ENCODE measurements around the gene MAIP1. TPM values are rescaled to one million over a fixed set of nuclear protein-coding genes. Genes with fewer than 3 reads are reported as not detected.

MAIP1 gene
- total and polyA plus RNA-seq, 11 donors = 9.4 to 38.5 (median 22.8) TPM

- no peaks in the 10 kb centered on the region for H3K36me3 ChIP-seq
- H3K4me1 ChIP-seq = peaks cover 0 to 11% (median 0%) of the 10 kb centered on the region in 12 donors
- ATAC-seq (peak; percentile 23 to 81 (median 61)), DNase-seq (no peak)
- 46 to 74% (median 67%) methylated on average over 3 of the region's 3 CpGs for whole genome bisulfite sequencing, 4 donors
- H3K9me3 ChIP-seq = no peaks in the 10 kb centered on the region
- H3K4me3 ChIP-seq = no peak overlapping the region
- no peak overlapping the region for H3K27ac ChIP-seq
- no peaks in the 10 kb centered on the region for H3K27me3 ChIP-seq
- intact Hi-C loops (cut with DNase I) = no loop called here
- TF ChIP-seq POLR2A (IDR thresholded peaks at IDR 0.05) (no peak), CTCF (IDR thresholded peaks at IDR 0.05) (no peak)
These were observed 41.9 kb downstream of the MAIP1 start for GRCh38 chr2:199997296-199997695.

GRCh38 chr2:199999166-199999565 lies 43.8 kb downstream of the MAIP1 start:
- Histone ChIP-seq H3K4me3 (no peak overlapping the region), H3K27ac (no peak overlapping the region), H3K36me3 (no peaks in the 10 kb centered on the region), H3K9me3 (no peaks in the 10 kb centered on the region), H3K27me3 (no peaks in the 10 kb centered on the region), H3K4me1 (peaks cover 0 to 11% (median 0%) of the 10 kb centered on the region in 12 donors)
- ATAC-seq = no peak
- no peak for TF ChIP-seq CTCF (IDR thresholded peaks at IDR 0.05)
- TF ChIP-seq POLR2A (IDR thresholded peaks at IDR 0.05) = no peak
- 96 to 99% (median 96%) methylated on average over 4 of the region's 4 CpGs for WGBS, 4 donors
- no peak for DNase-seq
- intact Hi-C loops (cut with DNase I) = no loop called here

GRCh38 chr2:200000444-200001163 lies 45.2 kb downstream of the MAIP1 start:
- TF ChIP-seq POLR2A (IDR thresholded peaks at IDR 0.05) (no peak), CTCF (IDR thresholded peaks at IDR 0.05) (no peak)
- DNase-seq (no peak), ATAC-seq (peak; percentile 84 to 92 (median 86))
- WGBS, 4 donors = 37 to 42% (median 40%) methylated on average over 2 of the region's 2 CpGs
- intact Hi-C loops (cut with DNase I) = no loop called here
- peaks cover 0 to 11% (median 0%) of the 10 kb centered on the region in 12 donors for H3K4me1 ChIP-seq
- no peaks in the 10 kb centered on the region for H3K36me3 ChIP-seq
- H3K27me3 ChIP-seq = no peaks in the 10 kb centered on the region
- no peak overlapping the region for H3K4me3 ChIP-seq
- peaks cover 0 to 8% (median 0%) of the 10 kb centered on the region in 12 donors for H3K9me3 ChIP-seq
- H3K27ac ChIP-seq = peak overlapping the region in 4 of 12 donors; percentile 16 to 44 (median 28)

GRCh38 chr2:200003444-200003843 lies 48.1 kb downstream of the MAIP1 start:
- no peak overlapping the region for H3K4me3 ChIP-seq
- WGBS, 4 donors = 57 to 80% (median 77%) methylated on average over 1 of the region's 1 CpG
- peaks cover 0 to 19% (median 0%) of the 10 kb centered on the region in 12 donors for H3K9me3 ChIP-seq
- no peaks in the 10 kb centered on the region for H3K36me3 ChIP-seq
- H3K27me3 ChIP-seq = no peaks in the 10 kb centered on the region
- no peak for TF ChIP-seq POLR2A (IDR thresholded peaks at IDR 0.05)
- no peak for TF ChIP-seq CTCF (IDR thresholded peaks at IDR 0.05)
- DNase-seq (no peak), ATAC-seq (no peak)
- H3K27ac ChIP-seq = no peak overlapping the region
- peaks cover 0 to 4% (median 0%) of the 10 kb centered on the region in 12 donors for H3K4me1 ChIP-seq
- intact Hi-C loops (cut with DNase I) = no loop called here
